ENCODE results near the gene MYOM1.
A peak's percentile ranks its signal among the peaks of the same experiment; 100 is the strongest.

GRCh38 chr18:3217948-3218647 lies 1.7 kb downstream of the MYOM1 start:
- TF ChIP-seq CTCF (IDR thresholded peaks at IDR 0.05) = no peak
- TF ChIP-seq POLR2A (IDR thresholded peaks at IDR 0.05) = peak; percentile 15 to 70

All from Peyer's patch (tissue), 4 donors.